HepG2 (cell line): Measurements from ENCODE around the gene CERS5. TPM values are rescaled to one million over a fixed set of nuclear protein-coding genes. Genes with fewer than 3 reads are reported as not detected.

ENCODE experiments used
- CHD4 ChIP-seq: fragments of 200-600 bp; sonication (generic); IDR thresholded peaks from 2 replicates; pipeline ENCODE4 v1.7.0; 2017; ENCODE audit warnings: mild to moderate bottlenecking, low read length, borderline replicate concordance
- ETV6 ChIP-seq: sonication (generic); formaldehyde crosslinking; conservative IDR thresholded peaks from 2 replicates; pipeline ENCODE4 v1.4.0; 2020; ENCODE audit warnings: missing genetic modification reagents
- GABPA ChIP-seq, 2 experiments: IDR thresholded peaks; 2 replicates each; pipeline ENCODE4 v1.6.1; 2011 to 2016; ENCODE audit warnings: low read depth in 2 of 2, low read length in 1 of 2, missing biosample characterization in 1 of 2, missing genetic modification characterization in 1 of 2
- GPBP1L1 ChIP-seq: sonication (generic); formaldehyde crosslinking; IDR thresholded peaks from 2 replicates; pipeline ENCODE4 v1.5.0; 2020; ENCODE audit warnings: mild to moderate bottlenecking, missing genetic modification reagents
- KLF12 ChIP-seq: sonication (generic); formaldehyde crosslinking; IDR thresholded peaks from 2 replicates; pipeline ENCODE4 v1.4.0; 2020; ENCODE audit warnings: missing genetic modification reagents, borderline replicate concordance
- LCORL ChIP-seq, 2 experiments: fragments of 450-650 bp in 1 of 2; sonication (generic) in 1 of 2; formaldehyde crosslinking in 1 of 2; IDR thresholded peaks; 2 replicates each; pipeline versions ENCODE4 v1.5.0 to v1.6.1; 2017 to 2020; ENCODE audit warnings: antibody characterized with exemption in 1 of 2, missing genetic modification reagents in 1 of 2
- MAFK ChIP-seq, 2 experiments: IDR thresholded peaks in 1 of 2; conservative IDR thresholded peaks in 1 of 2; 2 replicates each; pipeline ENCODE4 v1.6.1; 2011; ENCODE audit warnings: improper control_type of control experiment in 2 of 2, low read length in 2 of 2
- MED8 ChIP-seq: sonication (generic); formaldehyde crosslinking; IDR thresholded peaks from 2 replicates; pipeline ENCODE4 v1.8.1; 2023; ENCODE audit warnings: mild to moderate bottlenecking, missing genetic modification reagents; ENCODE audit not compliant: insufficient replicate concordance
- MNT ChIP-seq: fragments of 450-650 bp; IDR thresholded peaks from 2 replicates; pipeline ENCODE4 v1.6.1; 2016
- NCOA2 ChIP-seq: sonication (generic); formaldehyde crosslinking; IDR thresholded peaks from 2 replicates; pipeline ENCODE4 v1.8.0; 2022; ENCODE audit warnings: inconsistent platforms
- NRL ChIP-seq: sonication (generic); formaldehyde crosslinking; IDR thresholded peaks from 2 replicates; pipeline ENCODE4 v1.5.0; 2020; ENCODE audit warnings: missing genetic modification reagents, mild to moderate bottlenecking, moderate library complexity, borderline replicate concordance
- TAF15 ChIP-seq: fragments of 200-400 bp; formaldehyde crosslinking; IDR thresholded peaks from one replicate; pipeline ENCODE4 v1.6.1; 2018; ENCODE audit warnings: mild to moderate bottlenecking, low read depth, low read length; ENCODE audit not compliant: poor library complexity, severe bottlenecking
- TOE1 ChIP-seq: sonication (generic); formaldehyde crosslinking; IDR thresholded peaks from 2 replicates; pipeline ENCODE4 v1.4.0; 2020; ENCODE audit warnings: mild to moderate bottlenecking, missing genetic modification reagents
- ZBTB33 ChIP-seq: sonication (generic); formaldehyde crosslinking; IDR thresholded peaks from 2 replicates; pipeline ENCODE4 v1.4.0; 2020; ENCODE audit warnings: missing genetic modification reagents
- ZFP36L1 ChIP-seq: sonication (generic); formaldehyde crosslinking; IDR thresholded peaks from 2 replicates; pipeline ENCODE4 v1.8.0; 2022; ENCODE audit warnings: mild to moderate bottlenecking, missing genetic modification reagents, moderate library complexity
- ZGPAT ChIP-seq: IDR thresholded peaks from 2 replicates; pipeline ENCODE4 v1.6.1; 2016; ENCODE audit warnings: mild to moderate bottlenecking
- ZNF570 ChIP-seq: sonication (generic); formaldehyde crosslinking; IDR thresholded peaks from 2 replicates; pipeline ENCODE4 v1.4.0; 2020; ENCODE audit warnings: mild to moderate bottlenecking, missing genetic modification reagents, borderline replicate concordance
- ZNF572 ChIP-seq: sonication (generic); formaldehyde crosslinking; IDR thresholded peaks from 2 replicates; pipeline ENCODE4 v1.5.1; 2020; ENCODE audit warnings: mild to moderate bottlenecking, missing genetic modification reagents
- ZNF619 ChIP-seq: sonication (generic); formaldehyde crosslinking; IDR thresholded peaks from 2 replicates; pipeline ENCODE4 v1.4.0; 2020; ENCODE audit warnings: mild to moderate bottlenecking, missing genetic modification reagents
- polyA plus RNA-seq, 8 experiments: library from polyadenylated mRNA; depleted of rRNA in 3 of 8; stranded (reverse) in 7 of 8; unstranded in 1 of 8; fragments of >200 nt; fragmentation: Illumina TruSeq in 4 of 8; extraction: Trizol in 4 of 8; gene quantifications; 2 replicates each; pipeline versions ENCODE4 v1.2.1 to v1.2.3, GENCODE V29; 2011 to 2016; ENCODE audit warnings: low read depth in 4 of 8, missing spikeins in 1 of 8, mixed read lengths in 1 of 8; ENCODE audit not compliant: insufficient read depth in 1 of 8
- total RNA-seq, 5 experiments: library from RNA; depleted of rRNA; stranded (reverse); fragments of >200 nt; fragmentation: Illumina TruSeq; extraction: Trizol; gene quantifications; 2 replicates each; pipeline ENCODE4 v1.2.3, GENCODE V29; 2016; ENCODE audit warnings: low read depth in 1 of 5

Gene CERS5
- total and polyA plus RNA-seq, 2 of the 13 experiments (the other 11 are each of a cell fraction or from before 2014, with no cell fraction given), result 22.3 to 48.8 TPM

GRCh38 chr12:50167049-50167828 is at the start of gene CERS5 (continued):
- TF ChIP-seq ZGPAT (peak; percentile 71), MAFK (conservative IDR thresholded peaks at IDR 0.05 in 1 of 2, IDR thresholded peaks at IDR 0.05 in 1 of 2; ENCODE audit: low read length in 2 of 2) (no peak), GABPA (IDR thresholded peaks at IDR 0.05; ENCODE audit: low read depth, low read length) (peak; percentile 49), GABPA (CRISPR knock-in tag; IDR thresholded peaks at IDR 0.05; ENCODE audit: low read depth) (no peak), MED8 (CRISPR knock-in tag) (peak; percentile 42), TOE1 (CRISPR knock-in tag) (0 out of 2 replicates have a peak, but pooled peaks have one; percentile 41), ZNF570 (CRISPR knock-in tag) (no peak), GPBP1L1 (no peak), ZNF572 (CRISPR knock-in tag) (0 out of 2 replicates have a peak, but pooled peaks have one; percentile 52), NRL (CRISPR knock-in tag) (0 out of 2 replicates have a peak, but pooled peaks have one; percentile 51), ETV6 (CRISPR knock-in tag) (peak; percentile 30; the same call in 1 of the 2 replicates), ZBTB33 (no peak), TAF15 (no peak), KLF12 (peak; percentile 87; the same call in 1 of the 2 replicates), MNT (peak; percentile 56; the same call in 1 of the 2 replicates), CHD4 (no peak), LCORL (IDR thresholded peaks at IDR 0.05) (no peak), LCORL (CRISPR knock-in tag; IDR thresholded peaks at IDR 0.05) (peak; percentile 77), ZFP36L1 (CRISPR knock-in tag) (no peak), ZNF619 (CRISPR knock-in tag) (peak; percentile 73; the same call in 1 of the 2 replicates), NCOA2 (no peak)
